Measurements from ENCODE around the gene BEST2. TPM values are rescaled to one million over a fixed set of nuclear protein-coding genes. Genes with fewer than 3 reads are reported as not detected.

The BEST2 gene
- total and polyA plus RNA-seq, 2 of the 4 experiments (the other 2 are of a cell fraction) = not detected

DNA sequence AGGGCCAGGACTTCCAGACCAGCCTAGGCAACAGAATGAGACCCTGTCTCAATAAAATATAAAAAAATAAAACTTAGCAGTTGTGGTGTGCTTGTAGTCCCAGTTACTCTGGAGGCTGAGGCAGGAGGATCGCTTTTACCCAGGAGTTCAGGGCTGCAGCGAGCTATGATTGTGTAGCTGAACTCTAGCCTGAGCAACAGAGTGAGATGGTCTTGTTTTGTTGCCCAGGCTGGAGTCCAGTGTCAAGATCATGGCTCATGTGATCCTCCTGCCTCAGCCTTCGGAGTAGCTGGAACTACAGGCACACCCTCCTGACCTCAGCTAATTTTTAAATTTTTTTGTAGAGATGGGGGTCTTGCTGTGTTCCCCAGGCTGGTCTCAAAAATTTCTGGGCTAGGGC is 35.4 kb downstream of the BEST2 start:
- Histone ChIP-seq H4K20me1 (ENCODE audit: insufficient read depth, low read length) (peaks cover 10% of the 10 kb centered on the region), H3K4me2 (ENCODE audit: low read depth, low read length) (no peak overlapping the region), H3K14ac (replicated peaks; ENCODE audit: low read depth, low read length) (no peak overlapping the region), H4K5ac (ENCODE audit: low read depth, low read length) (no peak overlapping the region), H2BK15ac (ENCODE audit: low read depth, low read length) (peak overlapping the region; percentile 53; the same call in 1 of the 3 replicates), H3K23ac (ENCODE audit: low read depth, low read length) (no peak overlapping the region), H3K4me3 (ENCODE audit: insufficient read depth, low read depth, low read length) (no peak overlapping the region), H2AK5ac (ENCODE audit: low read depth, low read length) (peak overlapping the region; percentile 13; the same call in 1 of the 2 replicates), H2BK120ac (ENCODE audit: low read depth, low read length) (no peak overlapping the region), H3K9me3 (ENCODE audit: control insufficient read depth, insufficient read depth, low read length) (no peaks in the 10 kb centered on the region), H2AK9ac (replicated peaks; ENCODE audit: low read depth, low read length, poor library complexity) (no peak overlapping the region), H2BK5ac (ENCODE audit: low read depth, low read length, poor library complexity, severe bottlenecking) (no peak overlapping the region), H3K56ac (ENCODE audit: extremely low read depth, insufficient read depth, low read length) (no peak overlapping the region), H2AFZ (replicated peaks; ENCODE audit: low read length, poor library complexity) (no peak overlapping the region), H3K9ac (ENCODE audit: low read depth, low read length) (no peak overlapping the region), H4K8ac (ENCODE audit: low read depth in 2 of 2, low read length in 2 of 2) (no peak overlapping the region), H3K27me3 (ENCODE audit: control insufficient read depth, insufficient read depth, low read length) (no peaks in the 10 kb centered on the region), H3K27ac (ENCODE audit: insufficient read depth, low read length) (no peak overlapping the region), H3K4ac (ENCODE audit: low read depth, low read length) (no peak overlapping the region), H3K4me1 (ENCODE audit: control insufficient read depth, insufficient read depth, low read length) (peaks cover 51% of the 10 kb centered on the region), H3K36me3 (ENCODE audit: control insufficient read depth, insufficient read depth, low read length) (no peaks in the 10 kb centered on the region), H3K9me1 (ENCODE audit: insufficient read depth, low read length) (peaks cover 21% of the 10 kb centered on the region), H3K18ac (ENCODE audit: low read depth, low read length) (no peak overlapping the region), H2BK20ac (ENCODE audit: low read depth, low read length) (peak overlapping the region; percentile 15; the same call in 1 of the 2 replicates), H3K79me1 (ENCODE audit: low read depth in 1 of 2, low read length in 2 of 2) (peaks cover 0 to 38% of the 10 kb centered on the region in 2 experiments; a peak in 2 of 4 replicates), H4K91ac (ENCODE audit: insufficient read depth, low read depth, low read length) (no peak overlapping the region)
- DNase-seq (no peak), ATAC-seq (ENCODE audit: low read depth) (no peak)
- TF ChIP-seq NFE2L2 (IDR thresholded peaks at IDR 0.05; ENCODE audit: low read depth, low read length) (no peak), CEBPB (IDR thresholded peaks at IDR 0.05; ENCODE audit: low read depth, low read length) (no peak), MXI1 (IDR thresholded peaks at IDR 0.05; ENCODE audit: borderline replicate concordance, low read depth, low read length) (no peak), POLR2A (IDR thresholded peaks at IDR 0.05; ENCODE audit: low read depth, low read length) (no peak), MAZ (IDR thresholded peaks at IDR 0.05; ENCODE audit: borderline replicate concordance, low read depth, low read length) (no peak), RCOR1 (IDR thresholded peaks at IDR 0.05; ENCODE audit: insufficient replicate concordance, low read length) (no peak), RAD21 (IDR thresholded peaks at IDR 0.05; ENCODE audit: low read length) (no peak)
- WGBS, 2 experiments (ENCODE audit: extremely low coverage in 2 of 2, insufficient read length in 1 of 2) = no CpG with 5 or more reads among the region's 3 CpGs
- BruUV-seq (replicated peaks) = no TSS peak
- ChIA-PET POLR2A (ENCODE audit: unreplicated experiment) (no interaction called here), CTCF (interaction anchor here (0.6 kb wide), 1 partner anchor 10 kb away, joined by 3 read pairs; no protein-coding TSS in a partner anchor)
- dilution Hi-C loops (cut with HindIII; ENCODE audit: low sequenced_read_pairs, unreplicated experiment) (no loop called here), in situ Hi-C loops (cut with MboI; ENCODE audit: low sequenced_read_pairs) (loop anchor here (25.0 kb wide), 1 partner anchor 1050 kb away; no protein-coding TSS in a partner anchor), intact Hi-C loops (cut with micrococcal nuclease) (no loop called here)
